T-helper 2 cell (primary cell): ENCODE results near the gene OR2A7.
"Not testable (repeated sequence)": the region's sequence is repeated elsewhere in the genome, so short reads cannot be mapped to it uniquely, and the experiment has no call there.

Source experiments
- DNase-seq, 5 experiments: peaks; one replicate each; pipeline versions ENCODE4 v3.0.0 to v3.0.0-alpha.2; 2012 to 2022

Gene OR2A7

DNA sequence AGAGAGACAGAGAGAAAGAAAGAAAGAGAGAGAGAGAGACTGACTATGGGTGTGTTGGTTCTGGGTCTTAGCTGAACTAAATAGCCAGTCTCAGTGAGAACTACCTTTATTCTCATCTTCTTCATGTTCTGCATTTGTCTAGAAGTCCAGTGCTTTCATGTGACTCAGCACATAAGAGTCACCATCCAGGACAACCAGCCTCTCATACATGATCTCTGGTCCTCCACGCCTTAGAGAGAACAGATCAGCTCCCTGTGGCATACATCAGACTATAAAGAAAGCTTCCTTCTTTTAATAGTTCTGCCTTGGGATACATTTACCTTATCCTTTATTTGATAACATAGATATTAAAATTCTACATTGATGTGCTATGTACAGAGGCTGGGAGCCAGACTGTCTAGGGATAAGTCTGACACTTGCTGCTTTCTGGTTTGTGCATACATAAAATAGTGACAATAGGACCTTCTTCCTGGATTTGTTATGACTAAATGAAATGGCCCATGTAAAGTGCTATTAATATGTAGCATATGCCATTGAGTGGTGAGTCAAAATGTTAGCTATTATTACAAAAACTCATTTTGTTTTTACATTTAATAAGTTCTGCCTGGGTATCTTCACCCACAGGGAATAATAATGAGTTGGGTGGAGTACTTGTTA is 16.8 kb downstream of the OR2A7 start:
- not testable (repeated sequence) for DNase-seq

DNA sequence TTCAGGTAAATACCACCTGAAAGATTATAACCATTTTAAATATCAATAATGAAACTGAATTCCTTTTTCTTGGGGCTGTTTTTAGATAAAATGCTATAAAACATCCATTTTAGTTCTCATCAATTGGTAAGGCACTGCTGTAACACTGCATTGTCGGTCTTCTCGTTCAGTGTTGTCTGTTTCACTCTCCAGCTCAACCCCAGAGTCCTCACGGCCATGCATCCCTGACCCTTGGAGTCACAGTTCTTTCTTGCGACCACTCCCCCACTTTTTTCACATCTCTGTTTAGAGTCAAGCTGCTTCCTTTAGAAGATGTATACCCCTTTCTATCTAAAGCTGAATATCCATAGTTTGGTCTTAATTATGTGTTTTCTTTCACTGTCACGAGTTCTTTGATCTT is 17.6 kb downstream of the OR2A7 start:
- not testable (repeated sequence) for DNase-seq

DNA sequence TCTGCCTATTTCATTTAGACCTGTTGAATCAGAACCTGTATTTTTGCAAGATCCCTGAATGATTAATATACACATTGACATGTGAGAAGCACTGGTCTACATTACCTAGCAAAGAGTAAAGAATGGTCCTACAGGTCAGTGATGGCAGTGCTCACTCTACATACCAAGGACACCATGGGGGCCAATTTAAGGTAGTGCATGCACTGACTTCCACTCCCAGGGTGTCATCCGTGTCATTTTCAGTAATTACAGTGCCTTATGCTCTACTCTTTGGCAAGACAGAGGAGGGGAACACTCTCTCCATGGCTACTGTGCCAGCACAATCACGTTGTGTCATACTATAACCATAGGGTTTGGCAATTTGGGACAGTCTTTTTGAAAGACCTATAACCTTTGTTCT is 19.2 kb downstream of the OR2A7 start:
- not testable (repeated sequence) for DNase-seq

DNA sequence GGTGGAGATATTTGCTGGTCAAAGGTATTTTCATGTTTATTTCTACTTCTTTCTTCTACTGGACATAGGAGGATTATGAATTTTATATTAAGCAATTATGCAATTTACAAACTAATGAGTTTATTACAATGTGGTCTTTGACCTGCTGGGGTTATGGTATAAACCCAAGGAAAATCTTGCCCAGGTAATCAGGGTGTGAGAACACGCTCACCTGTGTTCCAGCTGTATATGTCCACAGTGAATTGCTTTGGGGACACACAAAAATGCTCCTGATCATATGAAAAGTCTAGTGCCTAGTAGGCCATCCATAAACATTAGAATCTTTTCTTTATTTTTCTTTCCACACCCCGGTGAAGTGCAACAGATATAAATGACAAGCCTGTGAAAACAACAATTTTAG is 25.2 kb downstream of the OR2A7 start, which contains the start of gene OR2A42:
Gene OR2A42, minus strand, starts transcription at position 241 of the 400 bp plus-strand sequence. CDS start 6,762 bp downstream, outside the sequence.
- not testable (repeated sequence) for DNase-seq

DNA sequence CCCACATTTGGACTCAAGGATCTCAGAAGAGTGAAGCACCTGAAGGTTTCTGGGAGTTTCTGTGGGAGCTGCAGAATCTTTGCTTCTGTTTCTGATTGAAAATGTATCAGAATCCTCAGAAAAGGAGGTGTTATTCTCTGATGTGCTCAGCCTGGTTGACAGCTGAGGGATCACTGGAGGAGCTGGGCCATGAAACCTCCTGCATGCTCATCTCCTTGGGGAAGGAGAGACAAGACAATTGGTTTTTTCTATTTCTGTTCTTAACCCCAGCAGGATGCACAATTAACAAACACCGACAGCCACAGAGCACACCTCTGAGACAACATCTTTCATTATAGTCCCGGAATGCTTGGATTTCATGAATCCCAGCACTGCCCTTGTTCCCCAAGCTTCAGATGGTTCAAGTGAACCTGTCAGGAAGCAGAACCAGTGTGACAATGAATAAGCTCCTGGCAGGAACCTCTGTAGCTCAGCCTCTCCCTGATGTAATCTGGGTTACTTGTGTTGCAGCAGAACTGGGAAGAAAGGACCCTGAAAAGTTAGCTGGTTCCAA is 26.0 kb downstream of the OR2A7 start:
- DNase-seq = not testable (repeated sequence)

DNA sequence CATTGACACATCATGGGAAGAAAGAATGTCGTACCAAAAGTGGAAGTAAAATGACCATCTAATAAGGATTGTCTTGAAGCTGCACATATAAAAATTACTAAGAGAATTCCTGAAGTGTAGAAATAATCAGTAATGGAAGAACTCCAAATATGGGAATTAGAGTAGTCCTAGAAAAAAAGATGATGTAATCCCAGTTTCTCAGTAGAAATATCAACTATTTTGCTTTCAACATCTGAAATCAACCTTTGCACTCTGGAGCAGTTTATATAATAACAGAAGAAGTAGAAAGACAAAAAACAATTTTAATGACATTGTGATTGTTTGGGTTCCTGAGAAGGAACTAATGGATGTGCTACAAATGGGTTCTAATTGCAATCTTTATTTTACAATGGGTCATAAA is 31.6 kb downstream of the OR2A7 start:
- DNase-seq = not testable (repeated sequence)

DNA sequence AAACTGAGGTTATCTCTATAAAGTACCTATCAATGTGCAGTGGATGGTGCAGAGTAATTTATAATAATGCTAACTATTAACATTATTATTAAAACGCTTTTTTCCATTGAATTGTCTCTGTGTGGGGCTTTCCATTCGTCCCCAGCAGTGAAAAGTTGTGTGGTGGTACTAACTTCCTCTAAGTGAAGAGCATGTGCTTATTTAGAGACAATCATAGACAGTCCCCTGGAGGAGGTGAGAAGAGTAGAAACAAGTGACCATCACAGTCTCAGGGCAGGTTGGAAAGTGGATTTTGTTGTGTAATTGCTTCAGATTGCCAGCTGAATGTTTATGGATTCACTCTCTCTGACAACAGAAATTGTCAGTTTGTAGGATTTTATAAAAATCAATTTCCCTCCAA is 33.6 kb downstream of the OR2A7 start:
- not testable (repeated sequence) for DNase-seq

DNA sequence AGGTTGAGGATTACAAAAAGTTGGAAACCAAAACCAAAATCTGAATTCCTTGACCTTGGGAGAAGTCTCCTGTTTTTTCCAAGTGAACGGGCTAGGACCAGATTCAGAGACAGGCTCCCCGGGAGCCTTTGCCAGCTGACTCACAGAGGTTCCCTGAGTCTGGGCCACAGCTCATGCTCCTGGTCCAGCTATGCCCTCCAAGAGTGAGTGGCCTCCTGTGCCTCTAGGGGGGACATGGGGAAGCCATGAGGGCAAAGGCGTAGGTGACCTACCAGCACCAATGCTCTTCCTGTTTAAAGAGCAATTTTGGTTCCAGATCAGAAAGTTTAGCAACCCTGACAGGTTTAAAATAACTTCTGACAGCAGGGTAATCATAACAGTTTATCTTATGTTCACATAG is 35.8 kb downstream of the OR2A7 start:
- not testable (repeated sequence) for DNase-seq

DNA sequence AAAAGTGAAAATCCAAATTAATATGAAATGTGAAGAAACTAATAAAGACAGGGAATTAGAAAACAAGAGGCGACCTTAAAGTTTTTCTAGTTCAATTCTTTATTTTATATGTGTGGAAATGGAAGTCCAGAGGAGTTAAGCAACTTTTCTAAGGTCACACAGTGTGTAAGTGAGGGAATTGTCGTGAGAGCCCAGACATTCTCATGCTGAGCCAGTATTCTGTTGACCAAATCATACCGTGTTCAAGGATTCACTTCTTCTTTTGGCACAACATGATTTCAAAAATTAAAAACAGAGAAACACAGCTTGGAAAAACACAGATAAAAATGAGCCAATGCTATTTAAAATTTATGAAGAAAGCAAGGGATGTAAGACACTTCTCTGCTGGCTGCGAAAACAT is 37.7 kb downstream of the OR2A7 start:
- DNase-seq = not testable (repeated sequence)

DNA sequence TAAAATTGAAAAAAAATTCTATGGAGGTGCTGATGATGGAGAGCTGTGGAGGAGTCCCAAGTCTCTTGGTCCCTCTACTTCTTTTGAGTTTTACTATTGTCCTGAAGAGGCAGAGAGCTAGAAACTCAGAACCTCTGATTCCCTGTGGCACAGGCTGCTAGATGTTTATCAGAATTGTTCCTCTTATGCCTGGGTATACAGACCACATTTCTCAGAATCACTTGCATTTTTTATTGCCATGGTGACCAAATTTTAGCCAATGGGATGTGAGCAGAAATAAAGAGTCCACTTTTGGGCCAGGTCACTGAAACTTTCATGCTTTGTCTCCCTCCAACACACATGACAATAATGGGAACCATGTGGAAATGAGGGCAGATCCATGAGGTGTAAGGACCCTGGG is 40.9 kb downstream of the OR2A7 start:
- not testable (repeated sequence) for DNase-seq

DNA sequence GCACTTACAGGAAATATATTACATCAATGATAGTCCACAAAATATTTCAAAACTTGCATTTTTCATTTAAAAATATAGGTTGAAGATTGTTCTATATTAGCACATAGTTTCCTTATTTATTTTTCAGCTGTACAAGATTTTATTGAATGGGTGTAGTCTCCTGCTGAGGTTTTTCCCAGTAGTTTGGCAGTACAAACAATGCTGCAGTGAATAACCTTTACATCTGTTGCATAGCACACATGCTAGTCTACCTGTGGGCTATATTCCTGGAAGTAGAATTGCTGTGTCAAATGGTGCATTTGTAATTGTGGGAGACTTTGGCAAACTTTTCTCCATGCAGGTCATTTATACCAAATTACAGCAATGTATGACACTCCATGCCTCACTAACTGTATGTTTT is 44.1 kb downstream of the OR2A7 start:
- not testable (repeated sequence) for DNase-seq

DNA sequence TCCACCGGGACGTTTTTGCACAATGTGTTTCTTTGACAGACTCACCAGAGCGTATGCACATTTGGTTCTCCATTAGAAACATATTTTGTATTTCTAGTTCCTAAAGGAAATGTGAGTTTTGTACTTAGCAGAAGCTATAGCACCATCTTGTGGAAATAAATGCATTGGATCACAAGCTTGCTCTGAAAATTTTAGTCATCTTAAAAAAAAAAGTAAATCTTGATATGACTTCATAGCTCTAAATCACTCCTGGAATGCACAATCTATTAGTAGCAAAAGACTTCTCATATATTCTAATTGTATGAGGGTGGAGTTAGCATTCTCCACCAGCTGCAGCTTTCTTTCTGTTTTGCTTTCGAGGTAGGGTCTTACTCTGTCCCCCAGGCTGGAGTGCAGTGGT is 45.4 kb downstream of the OR2A7 start:
- not testable (repeated sequence) for DNase-seq

DNA sequence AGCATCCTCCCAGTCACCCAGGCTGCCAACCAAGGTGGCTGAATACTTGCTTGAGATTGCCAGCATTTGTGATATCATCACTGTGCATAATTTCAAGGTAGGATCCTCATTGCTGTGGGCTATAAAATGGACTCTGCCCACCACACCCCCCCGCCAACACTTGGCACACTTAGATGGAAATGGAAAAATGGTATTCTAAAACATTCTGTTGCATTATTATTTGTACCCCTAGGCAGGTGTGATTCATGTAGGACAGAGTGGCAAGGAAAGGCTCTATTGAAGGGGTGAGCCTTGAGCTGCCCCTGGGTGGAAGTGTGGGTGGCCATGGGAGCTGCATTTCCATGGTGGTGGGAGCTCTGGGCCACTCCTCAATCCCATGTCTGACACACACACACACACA is 46.0 kb downstream of the OR2A7 start:
- DNase-seq = not testable (repeated sequence)

DNA sequence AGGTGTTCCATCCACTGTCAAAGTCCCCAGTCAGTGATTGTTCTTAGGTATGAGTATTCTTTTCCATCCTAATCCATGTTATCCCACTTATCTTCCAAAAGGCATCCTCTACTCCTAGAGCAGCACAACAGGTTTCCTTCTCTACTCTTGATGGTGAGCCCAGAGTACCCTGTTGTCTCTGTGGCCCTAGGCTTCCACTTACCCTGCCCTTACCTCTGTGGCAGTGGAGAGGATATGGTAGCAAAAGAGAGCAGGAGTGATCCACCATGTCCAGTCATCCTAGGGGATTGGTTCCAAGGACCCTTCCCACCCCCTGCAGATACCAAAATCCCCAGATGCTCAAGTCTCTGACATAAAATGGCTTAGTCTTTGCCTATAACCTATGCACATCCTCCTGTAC is 47.4 kb downstream of the OR2A7 start:
- DNase-seq = not testable (repeated sequence)
